MM.1S (cell line): ENCODE data around the gene HGF.

Experiments used
- DNase-seq: peaks from one replicate; pipeline ENCODE4 v3.0.0-alpha.2; 2015
- H2AFZ ChIP-seq: fragments of 300-600 bp; sonication (generic); 2 replicates; pipeline ENCODE4 v1.6.0; 2016; ENCODE audit warnings: antibody characterized with exemption, low read length
- H3F3A ChIP-seq: fragments of 300-600 bp; sonication (generic); 2 replicates; pipeline ENCODE4 v1.6.1; 2016; ENCODE audit warnings: mild to moderate bottlenecking, antibody characterized with exemption, low read length, moderate library complexity, mixed read lengths; ENCODE audit not compliant: insufficient read depth
- H3K27ac ChIP-seq: fragments of 300-600 bp; sonication (generic); 2 replicates; pipeline ENCODE4 v1.5.1; 2016; ENCODE audit warnings: mild to moderate bottlenecking, low read length
- H3K27me3 ChIP-seq: fragments of 300-600 bp; sonication (generic); replicated peaks from 2 replicates; pipeline ENCODE4 v1.6.0; 2016; ENCODE audit warnings: low read length; ENCODE audit not compliant: insufficient read depth
- H3K36me3 ChIP-seq: fragments of 300-600 bp; sonication (generic); replicated peaks from 2 replicates; pipeline ENCODE4 v1.6.1; 2016; ENCODE audit warnings: mild to moderate bottlenecking, low read length, mixed read lengths; ENCODE audit not compliant: insufficient read depth
- H3K4me1 ChIP-seq: fragments of 300-600 bp; sonication (generic); 2 replicates; pipeline ENCODE4 v1.6.1; 2016; ENCODE audit warnings: low read length, mixed read lengths
- H3K4me2 ChIP-seq: fragments of 300-600 bp; sonication (generic); 2 replicates; pipeline ENCODE4 v1.6.0; 2016; ENCODE audit warnings: low read depth, low read length
- H3K4me3 ChIP-seq: fragments of 300-600 bp; sonication (generic); 2 replicates; pipeline ENCODE4 v1.5.1; 2016; ENCODE audit warnings: low read length, mixed read lengths
- H3K79me2 ChIP-seq: fragments of 300-600 bp; sonication (generic); 2 replicates; pipeline ENCODE4 v1.6.1; 2016; ENCODE audit warnings: mixed run types, low read length, mixed read lengths
- H3K9ac ChIP-seq: fragments of 300-600 bp; sonication (generic); 2 replicates; pipeline ENCODE4 v1.6.1; 2016; ENCODE audit warnings: low read length, mixed read lengths
- H3K9me2 ChIP-seq: fragments of 300-600 bp; sonication (generic); replicated peaks from 2 replicates; pipeline ENCODE4 v1.6.1; 2016; ENCODE audit warnings: mild to moderate bottlenecking, low read length, mixed read lengths; ENCODE audit not compliant: insufficient read depth
- H3K9me3 ChIP-seq: fragments of 300-600 bp; sonication (generic); replicated peaks from 2 replicates; pipeline ENCODE4 v1.6.1; 2016; ENCODE audit warnings: mild to moderate bottlenecking, low read length, mixed read lengths; ENCODE audit not compliant: insufficient read depth
- H4K20me1 ChIP-seq: fragments of 300-600 bp; sonication (generic); 2 replicates; pipeline ENCODE4 v1.6.1; 2016; ENCODE audit warnings: mild to moderate bottlenecking, low read length, moderate library complexity, mixed read lengths; ENCODE audit not compliant: insufficient read depth
- EZH2 ChIP-seq: fragments of 300-600 bp; sonication (generic); optimal IDR thresholded peaks from 2 replicates; pipeline ENCODE3; 2017; ENCODE audit warnings: low read depth, mild to moderate bottlenecking, antibody characterized with exemption, low read length, mixed read lengths
- EZH2phosphoT487 ChIP-seq: fragments of 300-600 bp; sonication (generic); IDR thresholded peaks from 2 replicates; pipeline ENCODE4 v1.6.1; 2018; ENCODE audit warnings: antibody characterized with exemption, low read length
- TF ChIP-seq, protein P1 (sequence below): fragments of 300-600 bp; sonication (generic); IDR thresholded peaks from 2 replicates; pipeline ENCODE4 v1.5.1; 2016; ENCODE audit warnings: antibody characterized with exemption, low read length, mixed read lengths

HGF gene

DNA sequence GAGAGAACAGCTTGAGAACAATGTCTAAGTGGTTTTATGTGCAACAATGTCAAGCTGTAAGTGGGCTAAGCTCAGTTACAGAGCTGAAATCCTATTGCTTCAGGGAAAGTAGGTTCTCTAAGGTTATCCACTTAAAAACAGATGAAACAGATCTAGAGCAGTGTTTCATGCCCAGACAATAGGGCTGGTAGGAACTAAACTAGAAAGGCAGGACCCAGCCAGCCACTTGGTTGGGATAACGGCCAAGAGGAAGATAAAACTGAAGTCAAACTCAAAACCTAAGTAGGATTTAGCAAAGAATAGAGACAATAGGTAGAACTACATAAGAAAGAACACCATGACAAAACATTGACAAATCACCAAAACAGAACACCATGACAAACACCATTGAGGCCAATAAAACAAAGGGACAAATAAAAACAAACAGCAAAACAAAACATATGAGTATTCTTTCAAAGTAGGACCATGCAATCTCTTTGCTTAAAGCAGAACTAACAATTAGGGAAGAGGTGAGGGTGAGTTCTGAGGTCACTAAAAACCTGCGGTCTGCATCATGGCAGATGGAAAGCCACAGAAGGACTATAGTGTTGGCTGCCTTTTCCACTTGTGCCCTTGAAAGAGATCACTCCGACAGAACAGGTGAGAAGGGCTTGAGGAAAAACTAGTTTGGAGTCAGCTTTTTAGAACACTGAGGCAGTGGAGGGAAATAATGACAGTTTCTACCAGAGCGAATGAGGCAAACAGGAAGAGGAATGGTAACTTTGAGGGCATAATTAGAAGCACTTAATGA, 81.0 kb downstream of the HGF start:
- Histone ChIP-seq H3K4me2 (no peak overlapping the region), H2AFZ (no peak overlapping the region), H3K27ac (no peak overlapping the region), H3K36me3 (no peaks in the 10 kb centered on the region), H3K9me2 (no peaks in the 10 kb centered on the region), H3K4me1 (peaks cover 27% of the 10 kb centered on the region), H4K20me1 (no peaks in the 10 kb centered on the region), H3K9me3 (no peaks in the 10 kb centered on the region), H3K79me2 (no peaks in the 10 kb centered on the region), H3F3A (peaks cover 9% of the 10 kb centered on the region), H3K4me3 (no peak overlapping the region), H3K9ac (no peak overlapping the region), H3K27me3 (no peaks in the 10 kb centered on the region)
- DNase-seq, result no peak
- TF ChIP-seq EZH2phosphoT487 (no peak), EZH2 (no peak)
- TF ChIP-seq, protein P1, sequence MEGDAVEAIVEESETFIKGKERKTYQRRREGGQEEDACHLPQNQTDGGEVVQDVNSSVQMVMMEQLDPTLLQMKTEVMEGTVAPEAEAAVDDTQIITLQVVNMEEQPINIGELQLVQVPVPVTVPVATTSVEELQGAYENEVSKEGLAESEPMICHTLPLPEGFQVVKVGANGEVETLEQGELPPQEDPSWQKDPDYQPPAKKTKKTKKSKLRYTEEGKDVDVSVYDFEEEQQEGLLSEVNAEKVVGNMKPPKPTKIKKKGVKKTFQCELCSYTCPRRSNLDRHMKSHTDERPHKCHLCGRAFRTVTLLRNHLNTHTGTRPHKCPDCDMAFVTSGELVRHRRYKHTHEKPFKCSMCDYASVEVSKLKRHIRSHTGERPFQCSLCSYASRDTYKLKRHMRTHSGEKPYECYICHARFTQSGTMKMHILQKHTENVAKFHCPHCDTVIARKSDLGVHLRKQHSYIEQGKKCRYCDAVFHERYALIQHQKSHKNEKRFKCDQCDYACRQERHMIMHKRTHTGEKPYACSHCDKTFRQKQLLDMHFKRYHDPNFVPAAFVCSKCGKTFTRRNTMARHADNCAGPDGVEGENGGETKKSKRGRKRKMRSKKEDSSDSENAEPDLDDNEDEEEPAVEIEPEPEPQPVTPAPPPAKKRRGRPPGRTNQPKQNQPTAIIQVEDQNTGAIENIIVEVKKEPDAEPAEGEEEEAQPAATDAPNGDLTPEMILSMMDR, result no peak

DNA sequence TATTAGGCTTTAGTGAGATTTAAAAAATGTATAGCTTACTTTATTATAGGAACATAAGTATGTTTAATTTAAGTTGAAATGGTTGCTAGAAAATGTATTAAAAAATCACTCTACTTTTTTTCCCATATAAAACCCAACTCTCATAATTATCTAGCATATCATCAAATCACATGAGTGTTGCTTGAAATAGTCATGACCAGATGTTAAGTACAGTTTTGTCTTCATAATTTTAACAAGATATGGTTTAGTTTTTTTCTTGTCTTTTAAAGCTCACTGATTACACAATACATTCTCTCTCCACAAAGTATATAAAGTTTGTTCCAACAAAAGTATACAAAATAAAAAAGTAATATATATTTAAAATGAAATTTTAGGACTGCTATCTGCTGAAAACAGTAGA, 82.8 kb downstream of the HGF start:
- Histone ChIP-seq H3K9me2 (no peaks in the 10 kb centered on the region), H4K20me1 (no peaks in the 10 kb centered on the region), H3K4me1 (peaks cover 24% of the 10 kb centered on the region), H3K27ac (no peak overlapping the region), H3K36me3 (no peaks in the 10 kb centered on the region), H3F3A (peaks cover 9% of the 10 kb centered on the region), H3K4me2 (no peak overlapping the region), H3K9ac (no peak overlapping the region), H3K27me3 (no peaks in the 10 kb centered on the region), H3K9me3 (no peaks in the 10 kb centered on the region), H2AFZ (no peak overlapping the region), H3K79me2 (no peaks in the 10 kb centered on the region), H3K4me3 (no peak overlapping the region)
- DNase-seq, result no peak
- TF ChIP-seq, protein P1, result no peak
- TF ChIP-seq EZH2phosphoT487, result no peak
- no peak for TF ChIP-seq EZH2

DNA sequence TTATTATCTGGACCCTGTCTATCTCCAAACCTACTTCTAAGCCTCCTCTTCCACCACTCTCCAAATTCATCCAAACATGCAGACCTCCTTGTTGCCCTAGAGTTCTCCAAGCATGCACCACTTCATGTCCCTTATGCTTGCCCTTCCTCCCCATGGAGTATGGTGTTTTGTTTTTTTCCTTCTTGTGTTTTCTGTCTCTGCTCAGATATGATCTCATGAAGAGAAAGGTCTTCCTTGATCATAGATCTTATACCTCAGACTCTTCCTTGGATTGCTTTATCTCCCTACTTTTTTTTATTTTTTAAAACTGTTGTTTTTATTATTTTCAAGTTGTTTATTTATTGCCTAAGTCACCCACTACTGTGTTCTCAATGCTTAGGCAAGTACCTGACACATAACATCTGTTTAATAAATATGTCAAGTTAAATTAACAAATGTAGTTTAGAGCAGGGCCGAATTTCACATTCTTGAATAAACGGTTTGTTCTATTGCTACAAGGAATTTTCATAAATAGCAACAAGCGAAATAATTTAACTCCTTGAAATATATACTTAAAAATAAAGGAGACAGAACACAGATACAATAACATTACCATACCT, 84.5 kb downstream of the HGF start:
- H3K27ac ChIP-seq, result no peak overlapping the region
- no peaks in the 10 kb centered on the region for H3K27me3 ChIP-seq
- no peaks in the 10 kb centered on the region for H3K36me3 ChIP-seq
- H3K79me2 ChIP-seq, result no peaks in the 10 kb centered on the region
- H3F3A ChIP-seq, result peaks cover 7% of the 10 kb centered on the region
- H4K20me1 ChIP-seq, result no peaks in the 10 kb centered on the region
- no peak for DNase-seq
- H3K4me3 ChIP-seq, result no peak overlapping the region
- H3K4me1 ChIP-seq, result peaks cover 12% of the 10 kb centered on the region
- no peaks in the 10 kb centered on the region for H3K9me3 ChIP-seq
- no peak overlapping the region for H2AFZ ChIP-seq
- no peaks in the 10 kb centered on the region for H3K9me2 ChIP-seq
- no peak overlapping the region for H3K4me2 ChIP-seq
- no peak for TF ChIP-seq EZH2
- TF ChIP-seq EZH2phosphoT487, result no peak
- TF ChIP-seq, protein P1, result no peak
- H3K9ac ChIP-seq, result no peak overlapping the region
